HCT116 (cell line): ENCODE results near the gene TMEM156. TPM values are rescaled to one million over a fixed set of nuclear protein-coding genes. Genes with fewer than 3 reads are reported as not detected.
"Not testable (repeated sequence)": the region's sequence is repeated elsewhere in the genome, so short reads cannot be mapped to it uniquely, and the experiment has no call there.

Experiments used
- ATAC-seq: fragments of 200-7000 bp; cut with Tn5 transposase; 2 replicates; pipeline ENCODE4 v1.9.1; 2020; ENCODE audit warnings: mild to moderate bottlenecking, moderate library complexity
- BruUV-seq: library from RNA; stranded (reverse); fragments of 400-500 nt; replicated peaks from 2 replicates; lab custom pipeline; 2021; lab: Mats Ljungman, UMichigan
- CTCF ChIA-PET: fragments of 300-600 bp; sonication (Branson Sonifier 250); formaldehyde crosslinking; loops from one replicate; lab custom pipeline; 2021; ENCODE audit warnings: antibody characterized with exemption; lab: Charles Lee
- POLR2A ChIA-PET: fragments of 300-600, 350-600 bp; sonication (Branson Sonifier 250); formaldehyde crosslinking; loops from one replicate; lab custom pipeline; 2021; ENCODE audit warnings: antibody characterized with exemption; lab: Charles Lee
- RAD21 ChIA-PET, 2 experiments: fragments of 300-600 bp; sonication (Branson Sonifier 250); formaldehyde crosslinking; loops; one replicate each; lab custom pipeline; 2023; ENCODE audit warnings: low total read pairs in 2 of 2; ENCODE audit not compliant: uncharacterized antibody in 2 of 2, unreplicated experiment in 2 of 2, low non-redundant PET in 1 of 2; lab: Charles Lee
- DNase-seq: peaks from one replicate; pipeline ENCODE4 v3.0.0-alpha.2; 2010; ENCODE audit warnings: low read depth, low spot score
- H2AFZ ChIP-seq: fragments of 200-600 bp; shearing (Covaris generic), sonication (generic); 2 replicates; pipeline ENCODE4 v1.6.1; 2017; ENCODE audit warnings: low read depth, mixed run types, mixed read lengths, antibody characterized with exemption, low read length; ENCODE audit not compliant: poor library complexity, severe bottlenecking
- H3K27ac ChIP-seq: 2 replicates; pipeline ENCODE4 v1.5.1; 2012; ENCODE audit warnings: low read depth, low read length
- H3K27me3 ChIP-seq: fragments of 200-600 bp; sonication (generic); 2 replicates; pipeline ENCODE4 v1.6.1; 2016; ENCODE audit warnings: mixed run types, low read length, mixed read lengths; ENCODE audit not compliant: insufficient read depth
- H3K36me3 ChIP-seq, 2 experiments: fragments of 200-500 bp in 1 of 2; fragments of 200-600 bp in 1 of 2; sonication (Bioruptor generic) in 1 of 2; sonication (generic) in 1 of 2; 2 replicates each; pipeline versions ENCODE4 v1.5.1 to v1.6.1; 2014 to 2016; ENCODE audit warnings: low read length in 2 of 2, inconsistent platforms in 1 of 2, mixed read lengths in 1 of 2, mixed run types in 1 of 2; ENCODE audit not compliant: insufficient read depth in 2 of 2, control insufficient read depth in 1 of 2
- H3K4me1 ChIP-seq, 2 experiments: fragments of 200-600 bp in 1 of 2; sonication (generic) in 1 of 2; 2 replicates each; pipeline versions ENCODE4 v1.5.1 to v1.6.1; 2012 to 2017; ENCODE audit warnings: low read length in 2 of 2, inconsistent platforms in 1 of 2, mild to moderate bottlenecking in 1 of 2, mixed read lengths in 1 of 2, mixed run types in 1 of 2, moderate library complexity in 1 of 2; ENCODE audit not compliant: insufficient read depth in 2 of 2, control insufficient read depth in 1 of 2
- H3K4me2 ChIP-seq: fragments of 200-600 bp; sonication (generic); 2 replicates; pipeline ENCODE4 v1.6.1; 2017; ENCODE audit warnings: mixed run types, low read length, mixed read lengths
- H3K4me3 ChIP-seq, 2 experiments: fragments of 200-600 bp in 1 of 2; sonication (generic) in 1 of 2; replicated peaks in 1 of 2; 2 replicates each; pipeline ENCODE4 v1.5.1; 2011 to 2016; ENCODE audit warnings: low read length in 2 of 2, control low read depth in 1 of 2, low read depth in 1 of 2, mild to moderate bottlenecking in 1 of 2, mixed read lengths in 1 of 2, mixed run types in 1 of 2
- H3K79me2 ChIP-seq: fragments of 200-600 bp; sonication (generic); 2 replicates; pipeline ENCODE4 v1.6.1; 2017; ENCODE audit warnings: mild to moderate bottlenecking, mixed run types, low read length, moderate library complexity, mixed read lengths; ENCODE audit not compliant: insufficient read depth
- H3K9ac ChIP-seq: fragments of 200-600 bp; sonication (generic); 2 replicates; pipeline ENCODE4 v1.6.1; 2016; ENCODE audit warnings: low read length, mixed read lengths
- H3K9me2 ChIP-seq: fragments of 200-600 bp; sonication (generic), shearing (Covaris generic); 2 replicates; pipeline ENCODE4 v1.6.1; 2017; ENCODE audit warnings: mixed run types, mild to moderate bottlenecking, moderate library complexity; ENCODE audit not compliant: insufficient read depth
- H3K9me3 ChIP-seq, 2 experiments: fragments of 200-500 bp in 1 of 2; fragments of 200-600 bp in 1 of 2; sonication (Bioruptor generic) in 1 of 2; sonication (generic) in 1 of 2; 2 replicates each; pipeline ENCODE4 v1.6.1; 2014 to 2017; ENCODE audit warnings: low read length in 2 of 2, mixed read lengths in 2 of 2, inconsistent platforms in 1 of 2, low read depth in 1 of 2, mild to moderate bottlenecking in 1 of 2, mixed run types in 1 of 2, moderate library complexity in 1 of 2; ENCODE audit not compliant: control insufficient read depth in 1 of 2, insufficient read depth in 1 of 2
- H4K20me1 ChIP-seq: fragments of 200-600 bp; sonication (generic), shearing (Covaris generic); 2 replicates; pipeline ENCODE4 v1.6.1; 2017; ENCODE audit warnings: mixed run types, mild to moderate bottlenecking, moderate library complexity; ENCODE audit not compliant: insufficient read depth
- ATF3 ChIP-seq: IDR thresholded peaks from 2 replicates; pipeline ENCODE4 v1.6.1; 2012
- ELF1 ChIP-seq: IDR thresholded peaks from 2 replicates; pipeline ENCODE4 v1.6.1; 2012; ENCODE audit warnings: low read depth, borderline replicate concordance
- EZH2phosphoT487 ChIP-seq: fragments of 200-600 bp; IDR thresholded peaks from 2 replicates; pipeline ENCODE4 v1.6.1; 2018; ENCODE audit warnings: antibody characterized with exemption, borderline replicate concordance
- FOSL1 ChIP-seq: IDR thresholded peaks from 2 replicates; pipeline ENCODE4 v1.6.1; 2012; ENCODE audit warnings: low read depth
- MAX ChIP-seq: IDR thresholded peaks from 2 replicates; pipeline ENCODE4 v1.6.1; 2012
- POLR2A ChIP-seq: IDR thresholded peaks from 2 replicates; pipeline ENCODE4 v1.7.0; 2011; ENCODE audit warnings: borderline replicate concordance; ENCODE audit not compliant: insufficient read depth, insufficient read length; ENCODE audit errors: extremely low read depth
- POLR2AphosphoS5 ChIP-seq: IDR thresholded peaks from 2 replicates; pipeline ENCODE4 v1.6.1; 2011; ENCODE audit warnings: mild to moderate bottlenecking, low read depth, low read length, moderate library complexity
- REST ChIP-seq: IDR thresholded peaks from 2 replicates; pipeline ENCODE4 v1.6.1; 2012; ENCODE audit warnings: low read depth
- SIN3A ChIP-seq: IDR thresholded peaks from 2 replicates; pipeline ENCODE4 v1.6.1; 2012; ENCODE audit warnings: low read depth
- SP1 ChIP-seq: IDR thresholded peaks from 2 replicates; pipeline ENCODE4 v1.6.1; 2012; ENCODE audit warnings: low read depth
- TCF7L2 ChIP-seq: IDR thresholded peaks from 2 replicates; pipeline ENCODE4 v1.7.0; 2011; ENCODE audit warnings: borderline replicate concordance, inconsistent platforms; ENCODE audit not compliant: insufficient read depth, insufficient read length; ENCODE audit errors: extremely low read depth
- YY1 ChIP-seq: IDR thresholded peaks from 2 replicates; pipeline ENCODE4 v1.6.1; 2011; ENCODE audit warnings: low read length, low read depth, moderate library complexity, mild to moderate bottlenecking; ENCODE audit not compliant: insufficient replicate concordance; ENCODE audit errors: extremely low read depth
- ZNF274 ChIP-seq: fragments of 200-500 bp; sonication (Bioruptor generic); IDR thresholded peaks from 2 replicates; pipeline ENCODE4 v1.6.1; 2014; ENCODE audit warnings: mild to moderate bottlenecking, low read depth, low read length, inconsistent platforms
- intact Hi-C: fragments of 100-400 bp; cut with micrococcal nuclease; formaldehyde crosslinking; loops from 2 replicates; pipeline ENCODE4 v1.10.0; 2022
- total RNA-seq: library from RNA; stranded (reverse); gene quantifications from one replicate; pipeline ENCODE4 v1.2.1, GENCODE V29; 2021; ENCODE audit not compliant: unreplicated experiment

Gene TMEM156
- total RNA-seq, 1 experiment from 2014 or later, result 0.22 TPM

GRCh38 chr4:39004758-39005157, 27.5 kb downstream of the TMEM156 start:
- RAD21 ChIA-PET, result no interaction called here
- Histone ChIP-seq H3K4me1 (no peaks in the 10 kb centered on the region), H2AFZ (no peak overlapping the region), H3K9me2 (no peaks in the 10 kb centered on the region), H3K27me3 (no peaks in the 10 kb centered on the region), H3K27ac (no peak overlapping the region), H4K20me1 (no peaks in the 10 kb centered on the region), H3K79me2 (no peaks in the 10 kb centered on the region), H3K4me3 (no peak overlapping the region)
- DNase-seq, result no peak
- CTCF ChIA-PET, result no interaction called here
- ATAC-seq, result no peak
- intact Hi-C loops, result no loop called here
- POLR2A ChIA-PET, result no interaction called here
- no peak for TF ChIP-seq MAX
- no peak for TF ChIP-seq REST
- no peak for TF ChIP-seq POLR2AphosphoS5
- TF ChIP-seq FOSL1, result no peak
- TF ChIP-seq SP1, result no peak
- TF ChIP-seq TCF7L2, result no peak
- TF ChIP-seq ZNF274, result no peak
- TF ChIP-seq EZH2phosphoT487, result no peak
- no peak for TF ChIP-seq ELF1
- no peak for TF ChIP-seq ATF3
- no peak for TF ChIP-seq YY1
- no peak for TF ChIP-seq POLR2A
- TF ChIP-seq SIN3A, result no peak
- TF ChIP-seq, all 23 proteins: peak for 0
- Histone ChIP-seq H3K36me3 (no peaks in the 10 kb centered on the region), H3K4me2 (no peak overlapping the region), H3K9me3 (no peaks in the 10 kb centered on the region), H3K9ac (no peak overlapping the region)
- BruUV-seq, result no TSS peak

- H3K27ac ChIP-seq, H3K4me2 ChIP-seq, H3K36me3 ChIP-seq, H3K9ac ChIP-seq, H3K9me3 ChIP-seq, CTCF ChIA-PET, ATAC-seq, H3K4me1 ChIP-seq, intact Hi-C loops, POLR2A ChIA-PET, H4K20me1 ChIP-seq, RAD21 ChIA-PET, H3K4me3 ChIP-seq, DNase-seq, H3K9me2 ChIP-seq, H3K79me2 ChIP-seq, H3K27me3 ChIP-seq, BruUV-seq, H2AFZ ChIP-seq: not testable (repeated sequence)
These were observed 30.2 kb downstream of the TMEM156 start for GRCh38 chr4:39002058-39002457.
